ENCODE data around the gene PTGFR.

The PTGFR gene

DNA sequence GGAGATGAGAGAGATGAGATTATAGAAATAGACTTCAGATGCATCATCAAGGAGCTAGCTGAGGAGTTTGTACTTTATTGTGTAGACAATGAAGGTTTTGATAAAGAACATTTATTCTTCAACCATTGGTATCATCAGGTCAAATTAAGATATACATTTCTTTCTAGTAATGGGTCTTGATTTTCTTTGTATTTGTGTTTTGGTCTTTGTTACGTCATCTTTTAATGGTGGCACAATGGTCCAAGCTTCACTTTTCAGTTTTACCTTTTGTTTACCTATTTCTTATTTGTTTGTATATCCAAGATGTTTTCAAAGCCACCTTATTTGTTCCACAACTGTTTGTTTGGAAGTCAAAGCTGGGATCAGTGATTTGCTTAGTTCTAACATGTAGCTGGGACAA, 44.5 kb downstream of the PTGFR start:
- Histone ChIP-seq H3K27ac (no peak overlapping the region), H3K4me3 (no peak overlapping the region)
- DNase-seq (ENCODE audit: low spot score): no peak
- TF ChIP-seq CTCF (IDR thresholded peaks at IDR 0.05): no peak

DNA sequence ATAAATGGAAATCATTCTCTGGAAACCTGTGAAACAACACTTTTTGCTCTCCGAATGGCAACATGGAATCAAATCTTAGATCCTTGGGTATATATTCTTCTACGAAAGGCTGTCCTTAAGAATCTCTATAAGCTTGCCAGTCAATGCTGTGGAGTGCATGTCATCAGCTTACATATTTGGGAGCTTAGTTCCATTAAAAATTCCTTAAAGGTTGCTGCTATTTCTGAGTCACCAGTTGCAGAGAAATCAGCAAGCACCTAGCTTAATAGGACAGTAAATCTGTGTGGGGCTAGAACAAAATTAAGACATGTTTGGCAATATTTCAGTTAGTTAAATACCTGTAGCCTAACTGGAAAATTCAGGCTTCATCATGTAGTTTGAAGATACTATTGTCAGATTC, 45.7 kb downstream of the PTGFR start:
- DNase-seq (ENCODE audit: low spot score): no peak
- H3K4me3 ChIP-seq: no peak overlapping the region
- H3K27ac ChIP-seq: no peak overlapping the region
- no peak for TF ChIP-seq CTCF (IDR thresholded peaks at IDR 0.05)

DNA sequence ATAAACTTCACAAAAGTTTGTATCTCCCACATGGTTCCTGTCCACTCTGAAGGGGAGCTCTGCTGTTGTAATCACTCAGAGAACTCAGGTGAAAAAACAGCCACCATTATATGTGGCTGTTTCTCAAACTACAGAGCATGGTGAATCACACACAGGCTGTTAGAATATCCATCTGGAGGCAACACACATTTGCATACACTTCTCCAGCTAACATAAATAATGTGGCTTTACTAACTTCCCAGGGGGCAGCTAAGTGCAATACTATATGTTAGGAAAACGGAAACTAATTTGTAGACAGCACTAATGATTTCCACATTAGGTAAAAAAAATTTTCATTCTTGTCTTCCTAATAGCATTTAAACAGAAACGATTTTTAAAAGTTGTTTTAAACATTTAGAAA, 49.3 kb downstream of the PTGFR start:
- no peak for TF ChIP-seq CTCF (IDR thresholded peaks at IDR 0.05)
- Histone ChIP-seq H3K27ac (no peak overlapping the region), H3K4me3 (no peak overlapping the region)
- no peak for DNase-seq (ENCODE audit: low spot score)

DNA sequence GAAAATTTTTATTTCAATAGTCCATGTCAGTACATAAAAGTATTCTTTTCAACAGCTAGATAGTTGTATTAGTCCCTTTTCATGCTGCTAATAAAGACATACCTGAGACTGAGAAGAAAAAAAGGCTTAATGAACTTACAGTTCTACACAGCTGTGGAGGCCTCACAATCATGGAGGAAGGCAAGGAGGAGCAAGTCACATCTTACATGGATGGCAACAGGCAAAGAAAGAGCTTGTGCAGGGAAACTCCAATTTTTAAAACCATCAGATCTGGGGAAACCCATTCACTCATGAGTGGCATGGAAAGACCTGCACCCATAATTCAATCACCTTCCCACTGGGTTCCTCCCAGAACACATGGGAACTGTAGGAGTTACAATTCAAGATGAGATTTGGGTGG, 50.7 kb downstream of the PTGFR start:
- Histone ChIP-seq H3K4me3 (no peak overlapping the region), H3K27ac (no peak overlapping the region)
- TF ChIP-seq CTCF (IDR thresholded peaks at IDR 0.05): no peak
- no peak for DNase-seq (ENCODE audit: low spot score)

DNA sequence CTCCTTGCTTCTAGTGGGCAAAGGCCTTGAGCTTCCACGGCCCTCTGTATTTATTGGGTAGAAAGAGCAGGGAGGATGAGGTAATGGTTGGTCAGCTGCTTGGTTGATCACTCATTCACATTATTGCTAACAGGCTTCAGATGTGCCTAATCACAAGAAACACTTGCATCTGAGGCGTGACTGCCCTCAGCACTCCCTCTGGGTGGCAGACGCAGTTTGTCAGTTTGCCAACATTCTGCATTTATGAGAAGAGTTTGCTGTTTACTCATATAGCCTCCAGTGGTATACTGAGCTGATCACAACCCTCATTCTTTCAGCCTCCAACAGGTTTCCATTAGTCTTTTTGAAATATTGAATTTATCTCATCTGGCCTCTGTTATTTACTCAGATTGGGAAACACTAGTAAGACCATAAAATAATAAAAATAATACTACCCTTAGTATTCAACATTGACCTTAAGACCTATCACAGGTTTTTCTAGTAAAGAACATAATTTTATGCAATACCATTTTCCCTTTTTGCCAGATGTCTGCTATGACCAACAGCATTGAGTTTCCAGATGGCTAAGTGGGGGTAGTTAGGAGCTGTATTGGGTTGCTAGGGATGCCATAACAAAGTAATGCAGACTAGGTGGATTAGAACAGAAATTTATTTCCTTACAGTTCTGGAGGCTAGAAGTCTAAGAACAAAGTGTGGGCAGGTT, 53.3 kb downstream of the PTGFR start:
- TF ChIP-seq CTCF (IDR thresholded peaks at IDR 0.05): no peak
- no peak for DNase-seq (ENCODE audit: low spot score)
- no peak overlapping the region for H3K27ac ChIP-seq

DNA sequence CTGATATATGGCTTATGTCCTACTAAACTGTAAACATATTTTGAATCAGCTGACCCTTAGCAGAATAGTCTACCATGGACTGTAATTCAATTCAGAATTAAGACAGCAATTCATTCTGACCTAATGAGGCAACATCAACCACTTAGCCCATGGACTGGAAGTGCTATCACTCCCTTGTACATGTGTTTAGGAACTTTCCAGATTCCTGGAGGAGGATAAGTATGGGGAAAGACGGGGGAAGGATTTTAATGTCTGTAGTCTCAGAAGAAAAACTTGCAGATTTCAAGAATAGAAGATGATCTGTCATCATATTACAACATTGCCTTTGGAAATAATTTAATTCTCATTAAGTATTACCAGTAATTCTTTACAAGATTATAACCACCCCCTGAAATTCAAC, 56.3 kb downstream of the PTGFR start:
- no peak for TF ChIP-seq CTCF (IDR thresholded peaks at IDR 0.05)
- H3K27ac ChIP-seq: no peak overlapping the region
- DNase-seq (ENCODE audit: low spot score): no peak
- no peak overlapping the region for H3K4me3 ChIP-seq

More for the DNA sequence above, 53.3 kb downstream of the PTGFR start:
- no peak overlapping the region for H3K4me3 ChIP-seq

GRCh38 chr1:78549331-78549730, 58.6 kb downstream of the PTGFR start:
- DNase-seq (ENCODE audit: low spot score): no peak
- Histone ChIP-seq H3K4me3 (no peak overlapping the region), H3K27ac (no peak overlapping the region)
- no peak for TF ChIP-seq CTCF (IDR thresholded peaks at IDR 0.05)

Measured in coronary artery (tissue), 2 donors.